ENCODE measurements around the gene SKOR2.

GRCh38 chr18:47287911-47288585 lies 36.6 kb upstream of the SKOR2 start:
- no peak for TF ChIP-seq CTCF (conservative IDR thresholded peaks at IDR 0.05; ENCODE audit: low read depth, low read length)
- no peak for TF ChIP-seq POLR2A (IDR thresholded peaks at IDR 0.05; ENCODE audit: low read depth, low read length)
- no peak for TF ChIP-seq USF2 (IDR thresholded peaks at IDR 0.05; ENCODE audit: low read depth, low read length)
- TF ChIP-seq RAD21 (IDR thresholded peaks at IDR 0.05; ENCODE audit: low read length) = no peak
- no peak for TF ChIP-seq MAFK (IDR thresholded peaks at IDR 0.05; ENCODE audit: low read depth, low read length)
- TF ChIP-seq BHLHE40 (IDR thresholded peaks at IDR 0.05; ENCODE audit: low read depth, low read length) = no peak
- no peak for TF ChIP-seq ELK1 (IDR thresholded peaks at IDR 0.05; ENCODE audit: borderline replicate concordance, low read depth, low read length)
- TF ChIP-seq RFX5 (IDR thresholded peaks at IDR 0.05; ENCODE audit: low read depth, low read length) = no peak
- TF ChIP-seq FOS (IDR thresholded peaks at IDR 0.05; ENCODE audit: low read depth, low read length) = no peak
- no peak for TF ChIP-seq RCOR1 (IDR thresholded peaks at IDR 0.05; ENCODE audit: insufficient replicate concordance, low read length)
- no peak for TF ChIP-seq MAZ (IDR thresholded peaks at IDR 0.05; ENCODE audit: borderline replicate concordance, low read depth, low read length)

All from IMR-90 (cell line).